ENCODE results near the gene GJC2. TPM values are rescaled to one million over a fixed set of nuclear protein-coding genes. Genes with fewer than 3 reads are reported as not detected.

Gene GJC2
- total RNA-seq, 1 experiment from 2014 or later: 1.6 TPM

GRCh38 chr1:228139406-228139930, 10.3 kb upstream of the GJC2 start:
- H3K18ac ChIP-seq (ENCODE audit: insufficient read length, low read depth, low read length): peak overlapping the region; percentile 49
- H3K4me1 ChIP-seq (ENCODE audit: insufficient read depth, low read length): no peaks in the 10 kb centered on the region
- H2AFZ ChIP-seq (ENCODE audit: low read length): peak overlapping the region; percentile 50
- H2BK20ac ChIP-seq (ENCODE audit: low read depth, low read length, poor library complexity, severe bottlenecking): no peak overlapping the region
- H3K79me2 ChIP-seq (ENCODE audit: insufficient read depth, low read length): peaks cover 15% of the 10 kb centered on the region; the same call in 1 of the 2 replicates
- no peak overlapping the region for H3K4ac ChIP-seq (ENCODE audit: low read depth, low read length)
- no peaks in the 10 kb centered on the region for H3K9me3 ChIP-seq (ENCODE audit: control insufficient read depth, low read depth, low read length)
- no peak overlapping the region for H2BK12ac ChIP-seq (ENCODE audit: insufficient read length, low read depth, low read length)
- H3K79me1 ChIP-seq (ENCODE audit: insufficient read depth, low read depth, low read length, poor library complexity, severe bottlenecking): peaks cover 8% of the 10 kb centered on the region
- peaks cover 2% of the 10 kb centered on the region for H4K20me1 ChIP-seq (ENCODE audit: control insufficient read depth, insufficient read depth, insufficient read length)
- no peak for TF ChIP-seq CTCF (conservative IDR thresholded peaks at IDR 0.05)
- no peak overlapping the region for H2BK5ac ChIP-seq (ENCODE audit: insufficient read length, low read length)
- Mint-ChIP-seq H3K27ac (peak overlapping the region; percentile 90 to 96 (median 93); a peak in 6 of 7 replicates), H3K9me3 (no peaks in the 10 kb centered on the region), H3K4me3 (peak overlapping the region; percentile 81 to 91), H3K36me3 (ENCODE audit: insufficient read depth in 1 of 3, low read depth in 3 of 3) (no peaks in the 10 kb centered on the region; a peak in 1 of 7 replicates), H3K4me1 (peaks cover 4 to 15% of the 10 kb centered on the region in 2 experiments), H3K27me3 (ENCODE audit: low read depth) (peaks cover 46% of the 10 kb centered on the region)
- H3K56ac ChIP-seq (ENCODE audit: insufficient read length, low read depth, low read length): no peak overlapping the region
- H3T11ph ChIP-seq (ENCODE audit: low read length): no peak overlapping the region
- H3K23ac ChIP-seq (ENCODE audit: insufficient read length, low read depth, low read length): no peak overlapping the region
- no peak overlapping the region for H2BK120ac ChIP-seq (ENCODE audit: low read depth, low read length, poor library complexity, severe bottlenecking)
- H4K5ac ChIP-seq (ENCODE audit: insufficient read length, low read depth, low read length): no peak overlapping the region
- H4K91ac ChIP-seq (ENCODE audit: insufficient read length, low read depth, low read length): no peak overlapping the region
- whole genome bisulfite sequencing (ENCODE audit: extremely low coverage, insufficient read length, low lambda C conversion rate): no CpG with 5 or more reads among the region's 30 CpGs
- no peak overlapping the region for H3K14ac ChIP-seq (ENCODE audit: insufficient read depth, low read length)
- no peak for DNase-seq
- H3K27ac ChIP-seq (ENCODE audit: insufficient read length, low read depth, low read length): no peak overlapping the region
- H4K8ac ChIP-seq (replicated peaks; ENCODE audit: insufficient read length, low read depth, low read length): no peak overlapping the region
- peak overlapping the region; percentile 16 for H3K9ac ChIP-seq (ENCODE audit: extremely low read depth, insufficient read length, low read length)
- peak overlapping the region; percentile 73 for H3K4me2 ChIP-seq (ENCODE audit: insufficient read depth, insufficient read length, low read length)
- H2AK5ac ChIP-seq (ENCODE audit: insufficient read length, low read length): no peak overlapping the region
- H2BK15ac ChIP-seq (ENCODE audit: low read depth, low read length): no peak overlapping the region
- peaks cover 3% of the 10 kb centered on the region; the same call in 1 of the 2 replicates for H3K27me3 ChIP-seq (ENCODE audit: insufficient read depth, low read length)
- peaks cover 11% of the 10 kb centered on the region for H3K23me2 ChIP-seq (ENCODE audit: insufficient read length, low read depth, low read length, poor library complexity, severe bottlenecking)

Data from H9 (cell line).